IPS-20b (cell line): ENCODE measurements around the gene SH3PXD2A.
"Not testable (repeated sequence)": the region's sequence is repeated elsewhere in the genome, so short reads cannot be mapped to it uniquely, and the experiment has no call there.

Source experiments
- H3K27ac ChIP-seq: one replicate; pipeline ENCODE4 v1.5.1; 2013; ENCODE audit warnings: low read length
- H3K27me3 ChIP-seq: 2 replicates; pipeline ENCODE4 v1.6.1; 2013; ENCODE audit warnings: mild to moderate bottlenecking, low read length, inconsistent platforms; ENCODE audit not compliant: insufficient read depth
- H3K36me3 ChIP-seq: 2 replicates; pipeline ENCODE4 v1.6.1; 2013; ENCODE audit warnings: low read depth, mild to moderate bottlenecking, inconsistent platforms, low read length, moderate library complexity; ENCODE audit not compliant: insufficient read depth
- H3K4me1 ChIP-seq: 2 replicates; pipeline ENCODE4 v1.6.1; 2013; ENCODE audit warnings: mild to moderate bottlenecking, control low read depth, inconsistent platforms, low read length, moderate library complexity; ENCODE audit not compliant: insufficient read depth
- H3K4me3 ChIP-seq: 2 replicates; pipeline ENCODE4 v1.5.1; 2013; ENCODE audit warnings: mild to moderate bottlenecking, low read length, inconsistent platforms
- H3K9ac ChIP-seq: 2 replicates; pipeline ENCODE4 v1.6.1; 2013; ENCODE audit warnings: low read depth, mild to moderate bottlenecking, inconsistent platforms, low read length, moderate library complexity
- H3K9me3 ChIP-seq: 2 replicates; pipeline ENCODE4 v1.6.1; 2013; ENCODE audit warnings: mild to moderate bottlenecking, low read depth, low read length, inconsistent platforms; ENCODE audit not compliant: insufficient read depth

SH3PXD2A gene

DNA sequence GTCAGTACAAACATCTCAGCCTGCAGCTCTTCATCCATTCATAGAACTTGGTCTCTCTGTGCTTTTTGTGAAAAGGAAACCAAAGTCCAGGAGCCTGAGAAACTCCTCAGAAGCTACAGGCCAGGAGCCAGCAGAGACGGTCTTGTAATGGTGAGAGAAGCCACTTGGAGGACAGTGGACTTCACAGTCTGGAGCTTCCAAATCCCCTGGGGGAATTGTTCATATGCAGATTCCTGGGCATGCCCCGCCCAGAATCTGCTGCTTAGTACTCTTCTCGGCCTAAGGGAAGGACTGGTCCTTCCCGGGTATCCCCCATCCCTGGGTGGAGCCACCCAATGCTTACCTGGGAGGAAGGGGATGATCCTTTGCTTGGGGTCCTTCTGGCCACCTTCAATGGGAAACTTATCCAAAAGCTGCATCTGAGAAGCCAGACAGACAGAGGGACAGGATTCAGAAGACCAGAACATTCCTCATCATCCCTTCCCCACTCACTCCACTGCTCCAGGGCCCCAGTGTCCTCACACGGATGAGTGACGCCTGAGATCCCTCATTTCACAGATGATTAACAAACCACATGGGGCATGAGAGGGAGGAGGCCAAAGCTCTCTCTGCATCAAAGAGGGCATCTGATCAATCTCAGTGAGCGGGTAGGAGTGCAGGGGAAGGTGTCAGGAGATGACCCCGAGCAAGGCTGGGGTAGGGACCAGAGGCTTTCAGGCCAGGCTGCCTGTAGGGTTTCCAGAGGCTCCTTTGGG is 88.4 kb downstream of the SH3PXD2A start:
- H3K27ac ChIP-seq, result no peak overlapping the region
- H3K36me3 ChIP-seq, result no peaks in the 10 kb centered on the region
- no peak overlapping the region for H3K9ac ChIP-seq
- no peak overlapping the region for H3K4me3 ChIP-seq
- H3K27me3 ChIP-seq, result no peaks in the 10 kb centered on the region
- H3K4me1 ChIP-seq, result peaks cover 14% of the 10 kb centered on the region
- H3K9me3 ChIP-seq, result no peaks in the 10 kb centered on the region

DNA sequence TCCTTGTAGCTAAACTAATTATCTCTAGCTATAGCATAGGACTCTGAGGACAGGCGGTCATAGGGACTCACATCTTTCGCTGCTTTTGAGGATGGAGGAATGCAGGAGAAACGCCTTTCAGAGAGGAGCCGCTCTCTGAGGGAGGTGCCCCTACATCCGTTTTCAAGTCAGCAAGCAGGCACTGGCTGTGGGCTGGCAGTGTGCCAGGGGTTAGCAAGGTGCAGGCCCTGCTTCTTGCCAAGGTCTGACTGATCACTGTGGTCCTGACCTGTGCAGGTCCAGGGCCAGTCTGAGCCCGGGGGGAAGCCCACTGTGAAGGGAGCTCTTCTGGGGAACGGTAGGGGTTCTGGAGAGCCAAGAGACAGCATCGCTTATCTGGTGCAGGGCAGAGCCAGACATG is 89.4 kb downstream of the SH3PXD2A start:
- Histone ChIP-seq H3K4me1 (peaks cover 14% of the 10 kb centered on the region), H3K27ac (no peak overlapping the region), H3K27me3 (no peaks in the 10 kb centered on the region), H3K36me3 (no peaks in the 10 kb centered on the region), H3K9ac (no peak overlapping the region), H3K4me3 (no peak overlapping the region), H3K9me3 (no peaks in the 10 kb centered on the region)

DNA sequence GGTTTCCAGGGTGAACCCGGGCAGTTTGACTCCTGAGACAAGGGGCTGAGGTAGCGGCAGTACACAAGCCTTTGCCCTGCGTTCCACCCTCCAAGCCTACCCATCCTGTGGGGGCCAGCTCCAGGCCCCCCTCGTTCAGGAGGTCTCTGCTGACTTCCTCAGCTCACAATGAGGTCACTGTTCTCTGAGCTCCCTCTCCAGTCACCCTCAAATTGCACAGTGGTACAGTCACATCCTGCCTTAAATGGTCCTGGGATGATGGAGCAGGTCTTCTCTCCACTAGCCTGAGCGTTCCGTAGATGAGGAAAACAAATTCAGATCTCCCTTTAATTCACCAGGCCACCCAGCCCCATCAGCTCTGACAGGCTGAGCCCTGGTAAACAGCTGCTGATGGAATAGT is 90.2 kb downstream of the SH3PXD2A start:
- peaks cover 14% of the 10 kb centered on the region for H3K4me1 ChIP-seq
- no peak overlapping the region for H3K27ac ChIP-seq
- H3K9ac ChIP-seq, result no peak overlapping the region
- no peak overlapping the region for H3K4me3 ChIP-seq
- no peaks in the 10 kb centered on the region for H3K27me3 ChIP-seq
- H3K36me3 ChIP-seq, result no peaks in the 10 kb centered on the region
- H3K9me3 ChIP-seq, result no peaks in the 10 kb centered on the region

DNA sequence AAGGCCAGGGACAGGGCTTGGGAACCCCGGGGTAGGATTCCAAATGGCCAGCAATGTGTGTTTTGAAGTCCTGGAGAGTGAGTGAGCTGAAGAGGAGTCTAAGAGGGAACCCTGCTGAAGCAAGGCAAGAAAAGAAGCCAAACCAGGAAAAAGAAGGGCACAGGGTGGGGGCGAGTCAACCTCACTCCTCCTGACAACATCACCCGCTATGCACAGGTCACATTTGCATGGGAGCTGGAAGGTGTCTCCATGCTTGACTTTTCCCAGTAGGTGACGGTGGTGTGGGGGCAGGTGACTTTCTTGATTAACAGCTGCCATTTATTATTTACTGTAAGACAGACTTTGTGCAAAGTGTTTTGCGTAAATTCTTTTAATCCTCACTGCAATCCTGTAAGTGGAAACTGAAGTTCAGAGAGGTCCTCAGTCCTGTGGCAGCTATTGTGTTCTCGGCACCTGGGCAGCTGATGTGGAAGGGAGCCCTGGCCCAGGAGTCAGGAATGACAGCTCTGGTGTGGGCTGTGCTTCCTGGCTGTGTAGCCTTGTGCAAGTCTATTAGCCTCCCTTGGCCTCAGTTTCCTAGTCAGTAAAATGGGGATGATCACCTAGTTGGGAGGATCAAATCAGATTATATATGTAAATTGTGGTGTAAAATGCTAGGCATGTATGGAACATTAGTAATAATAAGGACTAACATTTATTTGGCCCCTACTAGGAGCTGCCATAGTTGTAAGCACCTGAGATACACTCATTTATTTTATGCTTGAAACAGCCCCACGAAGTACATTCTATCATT is 90.9 kb downstream of the SH3PXD2A start:
- H3K36me3 ChIP-seq, result no peaks in the 10 kb centered on the region
- no peak overlapping the region for H3K27ac ChIP-seq
- no peaks in the 10 kb centered on the region for H3K9me3 ChIP-seq

DNA sequence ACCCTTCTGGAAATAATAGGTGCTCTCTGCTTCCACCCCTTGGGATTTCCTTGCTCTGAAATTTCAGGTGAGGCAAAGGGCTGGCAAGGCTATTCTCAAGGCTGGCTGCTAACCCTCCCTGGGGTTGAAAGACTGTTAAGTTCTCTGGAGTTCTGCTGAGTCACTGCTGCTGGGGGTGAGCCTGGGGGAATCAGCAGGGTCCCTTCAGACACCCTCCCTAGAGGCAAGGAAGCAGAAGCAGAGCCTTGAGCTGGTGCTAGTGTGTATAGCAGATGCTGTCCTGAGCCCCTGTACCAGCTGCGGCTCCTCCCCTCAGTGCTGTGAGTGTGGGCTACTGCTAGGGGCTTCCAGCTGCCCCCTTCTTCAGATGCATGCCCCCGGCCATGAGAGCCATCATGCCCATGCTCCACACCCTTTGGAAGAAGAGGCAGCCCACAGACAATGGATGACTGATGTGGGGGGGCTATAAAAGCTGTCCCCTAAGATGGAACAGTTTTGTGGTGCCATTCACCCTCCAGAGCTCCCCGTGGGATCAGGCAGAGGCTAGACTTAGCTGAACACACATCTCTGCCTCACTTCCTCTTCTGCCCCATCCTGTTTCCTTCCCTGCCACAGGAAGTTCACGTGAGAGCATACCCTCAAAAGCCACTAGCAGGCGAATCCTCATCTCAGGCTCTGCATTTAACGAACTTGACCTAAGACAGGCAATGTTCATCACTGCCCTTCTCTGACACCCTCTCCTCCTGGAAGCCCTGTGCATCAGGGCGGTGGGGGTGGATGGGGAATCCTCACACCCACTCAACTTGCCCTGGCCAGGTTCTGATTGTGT is 91.8 kb downstream of the SH3PXD2A start:
- no peaks in the 10 kb centered on the region for H3K27me3 ChIP-seq

More for the DNA sequence above, 90.9 kb downstream of the SH3PXD2A start:
- H3K4me1 ChIP-seq, result peaks cover 17% of the 10 kb centered on the region
- H3K9ac ChIP-seq, result no peak overlapping the region
- H3K4me3 ChIP-seq, result no peak overlapping the region
- H3K27me3 ChIP-seq, result no peaks in the 10 kb centered on the region

DNA sequence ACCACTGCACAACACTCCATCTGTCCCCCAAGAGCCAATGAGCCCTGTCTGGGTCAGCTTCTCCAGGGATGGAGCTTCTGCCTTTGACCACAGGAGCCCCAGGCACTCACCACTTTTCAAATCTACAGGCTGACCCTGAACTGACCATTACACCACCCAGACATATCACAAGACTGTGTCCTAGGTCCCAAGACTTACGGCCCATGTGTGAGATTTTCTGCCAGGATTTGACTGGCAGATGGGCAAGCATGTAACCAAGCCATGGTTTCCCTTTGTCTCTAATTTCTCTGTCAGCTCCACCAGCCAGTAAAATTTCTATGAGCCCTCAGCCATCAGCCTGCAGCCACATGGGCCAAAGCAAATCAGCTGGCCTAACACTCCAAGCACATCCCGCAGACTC is 92.5 kb downstream of the SH3PXD2A start:
- no peak overlapping the region for H3K27ac ChIP-seq
- no peak overlapping the region for H3K4me3 ChIP-seq

More for the DNA sequence above, 91.8 kb downstream of the SH3PXD2A start:
- peaks cover 17% of the 10 kb centered on the region for H3K4me1 ChIP-seq
- no peak overlapping the region for H3K4me3 ChIP-seq
- H3K9me3 ChIP-seq, result no peaks in the 10 kb centered on the region
- no peak overlapping the region for H3K27ac ChIP-seq
- no peak overlapping the region for H3K9ac ChIP-seq
- H3K36me3 ChIP-seq, result no peaks in the 10 kb centered on the region

DNA sequence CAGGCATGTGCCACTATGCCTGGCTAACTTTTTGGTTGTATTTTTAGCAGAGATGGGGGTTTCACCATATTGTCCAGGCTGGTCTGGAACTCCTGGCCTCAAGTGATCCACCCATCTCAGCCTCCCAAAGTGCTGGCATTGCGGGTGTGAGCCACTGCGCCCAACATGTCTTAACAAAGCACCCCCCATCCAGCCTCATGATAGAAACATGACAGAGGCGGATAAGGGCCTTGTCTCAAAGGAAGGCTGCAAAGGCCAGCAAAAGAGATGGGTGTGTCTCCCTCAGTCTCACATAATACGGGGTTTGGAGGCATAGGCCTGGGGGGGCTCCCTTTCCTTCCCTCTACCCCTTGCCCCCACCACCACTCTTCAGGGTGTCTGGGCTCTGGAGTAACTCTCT is 93.2 kb downstream of the SH3PXD2A start:
- H3K9ac ChIP-seq, result no peak overlapping the region
- peaks cover 16% of the 10 kb centered on the region for H3K4me1 ChIP-seq

More for the DNA sequence above, 92.5 kb downstream of the SH3PXD2A start:
- no peaks in the 10 kb centered on the region for H3K9me3 ChIP-seq
- H3K9ac ChIP-seq, result no peak overlapping the region
- H3K4me1 ChIP-seq, result peaks cover 13% of the 10 kb centered on the region
- no peaks in the 10 kb centered on the region for H3K36me3 ChIP-seq
- H3K27me3 ChIP-seq, result no peaks in the 10 kb centered on the region

DNA sequence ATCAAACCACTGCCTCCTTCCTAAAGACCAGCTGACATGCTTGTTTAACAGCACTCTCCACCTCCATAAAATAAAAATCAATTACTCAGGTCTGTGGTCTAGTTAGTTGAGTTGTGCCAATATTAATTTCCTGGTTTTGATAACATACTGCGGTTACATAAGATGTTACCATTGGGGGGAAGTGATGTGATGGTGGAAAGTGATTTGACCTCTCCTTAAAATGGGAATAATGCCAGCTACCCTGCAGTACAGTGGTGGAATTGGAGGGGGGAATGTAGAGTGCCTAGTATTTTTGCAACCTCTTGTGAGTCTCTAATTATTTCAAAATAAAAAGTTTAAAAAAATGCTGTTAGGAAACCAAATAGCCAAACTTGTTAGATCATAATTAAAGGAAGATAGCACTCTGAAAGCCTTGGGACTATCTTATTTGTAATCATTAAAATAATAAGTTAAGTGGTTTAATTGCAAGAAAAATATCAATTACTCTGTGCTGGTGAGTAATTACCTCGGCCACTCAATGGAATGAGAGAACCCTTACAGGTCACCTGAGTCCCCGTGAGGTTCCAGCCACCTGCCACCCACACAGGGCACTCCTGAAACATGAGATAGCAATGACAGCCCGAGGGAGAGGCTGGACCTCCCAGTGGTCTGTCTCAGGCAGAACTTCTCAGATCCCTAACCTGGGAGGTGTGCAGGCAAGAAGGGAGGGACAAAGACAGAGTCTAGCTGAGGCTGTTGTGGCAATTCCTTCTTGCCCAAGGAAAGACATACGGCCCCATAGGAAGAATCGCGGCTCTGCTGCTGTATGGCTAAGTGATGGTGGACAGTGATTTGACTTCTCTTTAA is 94.1 kb downstream of the SH3PXD2A start:
- H3K4me3 ChIP-seq, result no peak overlapping the region
- no peak overlapping the region for H3K9ac ChIP-seq
- H3K36me3 ChIP-seq, result no peaks in the 10 kb centered on the region
- H3K27me3 ChIP-seq, result no peaks in the 10 kb centered on the region
- H3K9me3 ChIP-seq, result no peaks in the 10 kb centered on the region
- H3K27ac ChIP-seq, result no peak overlapping the region
- H3K4me1 ChIP-seq, result peaks cover 16% of the 10 kb centered on the region

More for the DNA sequence above, 93.2 kb downstream of the SH3PXD2A start:
- Histone ChIP-seq H3K27me3 (no peaks in the 10 kb centered on the region), H3K9me3 (no peaks in the 10 kb centered on the region), H3K36me3 (no peaks in the 10 kb centered on the region), H3K4me3 (no peak overlapping the region), H3K27ac (no peak overlapping the region)

DNA sequence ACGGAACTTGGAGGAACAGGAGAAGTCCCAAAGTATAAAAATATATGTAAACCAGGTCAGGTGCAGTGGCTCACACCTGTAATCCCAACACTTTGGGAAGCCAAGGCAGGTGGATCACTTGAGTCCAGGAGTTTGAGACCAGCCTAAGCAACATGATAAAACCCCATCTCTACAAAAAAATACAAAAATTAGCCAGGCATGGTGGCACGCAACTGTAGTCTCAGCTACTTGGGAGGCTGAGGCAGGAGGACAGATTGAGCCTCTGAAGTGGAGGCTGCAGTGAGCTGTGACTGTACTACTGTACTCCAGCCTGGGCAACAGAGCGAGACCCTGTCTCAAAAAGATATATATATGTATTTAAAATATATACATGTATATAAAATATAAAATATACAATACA is 95.1 kb downstream of the SH3PXD2A start:
- H3K27me3 ChIP-seq, H3K36me3 ChIP-seq, H3K4me3 ChIP-seq, H3K27ac ChIP-seq, H3K9me3 ChIP-seq, H3K9ac ChIP-seq: not testable (repeated sequence)
- peaks cover 16% of the 10 kb centered on the region for H3K4me1 ChIP-seq

DNA sequence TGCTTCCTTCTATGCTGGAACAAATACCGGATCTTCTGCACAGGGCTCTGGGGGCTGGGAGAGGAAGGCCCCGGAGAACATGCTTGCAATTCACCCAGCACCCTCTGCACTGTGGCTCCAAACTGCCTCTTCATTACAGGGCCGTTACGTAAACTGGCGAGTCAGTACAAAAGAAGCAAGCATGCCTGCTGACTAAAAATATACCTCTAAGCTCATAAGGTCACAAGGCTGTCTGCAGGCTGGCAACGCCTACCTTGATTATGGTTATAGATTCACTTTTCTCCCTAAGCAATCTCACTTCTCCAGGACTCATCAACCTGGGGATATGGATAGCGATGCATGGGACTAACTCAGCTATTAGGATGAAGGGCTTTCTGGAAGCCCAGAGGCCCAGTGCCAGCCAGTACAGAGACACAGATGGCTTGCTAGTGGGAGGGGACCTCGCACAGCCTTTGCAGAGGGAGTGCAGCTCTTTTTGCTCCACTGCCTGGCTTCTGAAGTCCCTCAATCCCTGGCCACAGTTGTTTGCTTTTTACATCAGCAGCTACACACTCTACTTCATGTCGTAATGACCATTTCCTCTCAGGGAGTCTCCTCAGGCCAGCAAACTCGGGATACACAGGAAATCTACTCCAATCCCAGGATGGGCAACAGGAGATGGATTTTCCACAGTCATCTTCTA is 96.1 kb downstream of the SH3PXD2A start:
- Histone ChIP-seq H3K9me3 (no peaks in the 10 kb centered on the region), H3K4me3 (no peak overlapping the region), H3K36me3 (no peaks in the 10 kb centered on the region), H3K27me3 (no peaks in the 10 kb centered on the region), H3K27ac (no peak overlapping the region), H3K4me1 (peaks cover 16% of the 10 kb centered on the region), H3K9ac (no peak overlapping the region; the same call in 1 of the 2 replicates)
